HepG2 (cell line): ENCODE measurements around the gene SMIM36.

Experiments
- HCFC1 ChIP-seq: fragments of 150-350 bp; IDR thresholded peaks from 2 replicates; pipeline ENCODE4 v1.6.1; 2014; ENCODE audit warnings: low read depth, low read length
- HDAC6 ChIP-seq: fragments of 200-600 bp; sonication (generic); IDR thresholded peaks from 2 replicates; pipeline ENCODE4 v1.7.0; 2017; ENCODE audit warnings: mild to moderate bottlenecking, antibody characterized with exemption, low read length, low read depth
- JUNB ChIP-seq: sonication (generic); formaldehyde crosslinking; IDR thresholded peaks from 2 replicates; pipeline ENCODE4 v1.8.0; 2022; ENCODE audit warnings: missing genetic modification reagents, mild to moderate bottlenecking, borderline replicate concordance
- POLR2A ChIP-seq, 2 experiments: IDR thresholded peaks; 2 replicates each; pipeline ENCODE4 v1.6.1; 2011; ENCODE audit warnings: low read depth in 2 of 2, low read length in 2 of 2, mild to moderate bottlenecking in 1 of 2, moderate library complexity in 1 of 2; ENCODE audit not compliant: insufficient read depth in 1 of 2
- SAFB2 ChIP-seq: sonication (generic); formaldehyde crosslinking; IDR thresholded peaks from 2 replicates; pipeline ENCODE4 v1.5.1; 2020; ENCODE audit warnings: missing genetic modification reagents, low read depth, mild to moderate bottlenecking, borderline replicate concordance
- TARDBP ChIP-seq: sonication (generic); formaldehyde crosslinking; IDR thresholded peaks from 2 replicates; pipeline ENCODE4 v1.8.0; 2022; ENCODE audit warnings: mild to moderate bottlenecking, missing genetic modification reagents
- TRIM24 ChIP-seq: sonication (generic); formaldehyde crosslinking; IDR thresholded peaks from 2 replicates; pipeline ENCODE4 v1.8.0; 2022; ENCODE audit warnings: mild to moderate bottlenecking, missing genetic modification reagents
- ZNF326 ChIP-seq: sonication (generic); formaldehyde crosslinking; IDR thresholded peaks from 2 replicates; pipeline ENCODE4 v1.4.0; 2020; ENCODE audit warnings: missing genetic modification reagents, borderline replicate concordance
- TF ChIP-seq, protein P1 (sequence below): sonication (generic); formaldehyde crosslinking; IDR thresholded peaks from 2 replicates; pipeline ENCODE4 v1.5.0; 2020; ENCODE audit warnings: mild to moderate bottlenecking, missing genetic modification reagents, moderate library complexity
- TF ChIP-seq, protein P2 (sequence below): sonication (generic); formaldehyde crosslinking; IDR thresholded peaks from 2 replicates; pipeline ENCODE4 v1.8.1; 2023; ENCODE audit warnings: missing genetic modification reagents, inconsistent platforms, borderline replicate concordance

DNA sequence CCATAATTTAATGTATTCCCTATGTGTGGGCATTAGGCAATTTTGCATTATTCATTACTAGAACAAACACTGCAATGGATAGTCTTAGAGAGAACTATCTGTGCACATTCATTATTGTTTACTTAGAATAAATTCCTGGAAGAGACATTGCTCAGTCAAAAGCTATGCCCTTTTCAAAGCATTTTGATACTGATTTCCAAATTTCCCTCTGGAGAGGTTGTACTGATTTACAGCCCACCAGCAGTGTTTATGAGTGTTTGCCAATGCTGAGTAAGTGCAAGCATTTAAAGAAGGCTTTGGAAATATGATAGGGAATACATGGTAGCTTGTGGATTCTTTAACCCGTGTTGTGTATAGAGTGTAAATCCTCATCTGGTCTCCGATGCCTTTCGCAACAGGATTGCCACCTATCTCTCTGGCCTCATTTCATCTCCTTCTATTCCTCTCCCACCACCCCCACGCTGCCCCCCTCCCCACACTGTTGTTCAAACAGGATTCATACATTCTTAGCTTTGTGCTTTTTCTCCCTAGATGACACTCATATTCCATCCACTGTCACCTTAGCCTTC, 56.3 kb downstream of the SMIM36 start:
- TF ChIP-seq HCFC1 (no peak), SAFB2 (CRISPR knock-in tag) (no peak), JUNB (CRISPR knock-in tag) (no peak), TARDBP (CRISPR knock-in tag) (no peak), ZNF326 (CRISPR knock-in tag) (no peak), POLR2A (IDR thresholded peaks at IDR 0.05; ENCODE audit: insufficient read depth in 1 of 2, low read depth in 2 of 2, low read length in 2 of 2) (no peak), TRIM24 (no peak), HDAC6 (no peak)
- TF ChIP-seq, protein P1, sequence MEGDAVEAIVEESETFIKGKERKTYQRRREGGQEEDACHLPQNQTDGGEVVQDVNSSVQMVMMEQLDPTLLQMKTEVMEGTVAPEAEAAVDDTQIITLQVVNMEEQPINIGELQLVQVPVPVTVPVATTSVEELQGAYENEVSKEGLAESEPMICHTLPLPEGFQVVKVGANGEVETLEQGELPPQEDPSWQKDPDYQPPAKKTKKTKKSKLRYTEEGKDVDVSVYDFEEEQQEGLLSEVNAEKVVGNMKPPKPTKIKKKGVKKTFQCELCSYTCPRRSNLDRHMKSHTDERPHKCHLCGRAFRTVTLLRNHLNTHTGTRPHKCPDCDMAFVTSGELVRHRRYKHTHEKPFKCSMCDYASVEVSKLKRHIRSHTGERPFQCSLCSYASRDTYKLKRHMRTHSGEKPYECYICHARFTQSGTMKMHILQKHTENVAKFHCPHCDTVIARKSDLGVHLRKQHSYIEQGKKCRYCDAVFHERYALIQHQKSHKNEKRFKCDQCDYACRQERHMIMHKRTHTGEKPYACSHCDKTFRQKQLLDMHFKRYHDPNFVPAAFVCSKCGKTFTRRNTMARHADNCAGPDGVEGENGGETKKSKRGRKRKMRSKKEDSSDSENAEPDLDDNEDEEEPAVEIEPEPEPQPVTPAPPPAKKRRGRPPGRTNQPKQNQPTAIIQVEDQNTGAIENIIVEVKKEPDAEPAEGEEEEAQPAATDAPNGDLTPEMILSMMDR (CRISPR knock-in tag), result no peak
- TF ChIP-seq, protein P2, sequence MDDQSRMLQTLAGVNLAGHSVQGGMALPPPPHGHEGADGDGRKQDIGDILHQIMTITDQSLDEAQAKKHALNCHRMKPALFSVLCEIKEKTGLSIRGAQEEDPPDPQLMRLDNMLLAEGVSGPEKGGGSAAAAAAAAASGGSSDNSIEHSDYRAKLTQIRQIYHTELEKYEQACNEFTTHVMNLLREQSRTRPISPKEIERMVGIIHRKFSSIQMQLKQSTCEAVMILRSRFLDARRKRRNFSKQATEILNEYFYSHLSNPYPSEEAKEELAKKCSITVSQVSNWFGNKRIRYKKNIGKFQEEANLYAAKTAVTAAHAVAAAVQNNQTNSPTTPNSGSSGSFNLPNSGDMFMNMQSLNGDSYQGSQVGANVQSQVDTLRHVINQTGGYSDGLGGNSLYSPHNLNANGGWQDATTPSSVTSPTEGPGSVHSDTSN (CRISPR knock-in tag), result no peak
